Tracheal epithelial cell (primary cell): ENCODE measurements around the gene CA5B. TPM values are rescaled to one million over a fixed set of nuclear protein-coding genes. Genes with fewer than 3 reads are reported as not detected.

ENCODE experiments used
- total RNA-seq: library from RNA; depleted of rRNA; stranded (reverse); fragments of >200 nt; gene quantifications from 2 replicates; pipeline ENCODE4 v1.2.1, GENCODE V29; 2014

The CA5B gene
- total RNA-seq = 1.4 and 4.3 TPM in 2 replicates

GRCh38 chrX:15737959-15738902, at the start of gene CA5B:
Gene CA5B (plus strand): TSS chrX:15738270. CDS start chrX:15750024, 11,754 bp downstream.

GRCh38 chrX:15789979-15790768, 52.1 kb downstream of the CA5B start, which contains the start of gene ZRSR2:
Gene ZRSR2 (plus strand): TSS chrX:15790484. CDS start chrX:15790496, 12 bp downstream.

Other genes starting within 250 kb of the CA5B start
- gene PIR, start 244.9 kb upstream of the CA5B start, total RNA-seq = 28.2 and 61.8 TPM in 2 replicates
- gene BMX, start 237.5 kb upstream of the CA5B start, total RNA-seq = under 0.01 and 0.64 TPM in 2 replicates
- under 0.01 and 0.24 TPM in 2 replicates for gene ACE2, start 137.3 kb upstream of the CA5B start, total RNA-seq
- gene CLTRN, start 73.5 kb upstream of the CA5B start, total RNA-seq = 0.48 and 0.85 TPM in 2 replicates
- gene ZRSR2, start 52.2 kb downstream of the CA5B start, total RNA-seq = 0.64 and 0.72 TPM in 2 replicates
- gene AP1S2, start 116.5 kb downstream of the CA5B start, total RNA-seq = 5.5 and 20.7 TPM in 2 replicates